Breast epithelium (tissue), 3 donors: ENCODE results near the gene FTCDNL1.

ENCODE experiments used
- CTCF ChIP-seq, 3 donors: fragments of 450-650 bp; IDR thresholded peaks; one replicate each; pipeline ENCODE4 v1.5.1; 2016 to 2017; ENCODE audit warnings: antibody characterized with exemption in 3 of 3, mild to moderate bottlenecking in 3 of 3, moderate library complexity in 3 of 3
- POLR2A ChIP-seq: fragments of 450-650 bp; IDR thresholded peaks from one replicate; pipeline ENCODE4 v1.6.1; 2016; ENCODE audit warnings: antibody characterized with exemption, mild to moderate bottlenecking, moderate library complexity
- POLR2AphosphoS5 ChIP-seq, 3 donors: sonication (generic); formaldehyde crosslinking; IDR thresholded peaks; one replicate each; pipeline ENCODE4 v1.6.1; 2017; ENCODE audit warnings: antibody characterized with exemption in 3 of 3

DNA sequence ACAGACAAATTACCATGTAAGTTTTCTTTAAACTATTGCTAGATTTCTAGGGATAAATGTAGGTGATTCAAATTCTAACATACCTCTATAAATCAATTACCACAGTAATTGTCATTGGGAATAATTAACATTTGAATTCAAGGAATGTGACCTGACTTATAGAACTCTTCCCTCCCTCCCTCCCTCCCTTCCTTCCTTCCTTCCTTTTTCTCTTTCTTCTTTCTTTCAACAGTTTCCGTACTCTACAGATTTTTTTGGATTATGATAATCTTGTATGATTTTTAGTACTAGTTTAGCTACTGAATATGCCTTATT lies 18.2 kb upstream of the FTCDNL1 start:
- TF ChIP-seq POLR2AphosphoS5 (IDR thresholded peaks at IDR 0.05) (no peak), CTCF (IDR thresholded peaks at IDR 0.05) (no peak), POLR2A (no peak)
